ENCODE measurements around the gene VGLL4.

VGLL4 gene

DNA sequence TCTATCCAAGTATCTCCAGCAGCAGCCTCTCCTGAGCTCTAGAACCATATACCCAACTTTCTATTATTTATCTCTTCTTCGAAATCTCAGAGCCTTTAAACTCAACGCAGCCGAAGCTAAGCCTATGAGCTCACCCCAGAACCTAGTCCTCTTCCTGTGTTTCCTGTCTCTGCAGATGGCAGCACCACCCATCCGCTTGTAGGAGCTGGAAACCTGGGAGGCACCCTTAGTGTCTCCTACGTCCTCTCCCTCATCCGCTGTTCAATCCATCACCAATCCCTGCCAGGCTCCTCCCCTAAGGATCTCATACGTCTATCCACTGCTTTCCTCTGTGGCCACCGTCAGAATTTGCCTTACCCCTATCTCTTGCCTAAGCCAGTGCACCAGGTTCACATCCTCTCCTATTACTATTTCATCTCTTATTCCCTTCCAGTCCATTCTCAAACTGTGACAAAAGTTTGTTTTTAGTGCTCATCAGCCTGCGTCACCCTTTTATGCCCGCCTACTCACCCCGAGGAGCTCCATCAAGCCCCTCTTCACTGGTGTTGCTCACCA is 9.6 kb downstream of the VGLL4 start:
- intact Hi-C loops (cut with DNase I) = loop anchor here (10.0 kb wide), 1 partner anchor 69 kb away; no protein-coding TSS in a partner anchor

DNA sequence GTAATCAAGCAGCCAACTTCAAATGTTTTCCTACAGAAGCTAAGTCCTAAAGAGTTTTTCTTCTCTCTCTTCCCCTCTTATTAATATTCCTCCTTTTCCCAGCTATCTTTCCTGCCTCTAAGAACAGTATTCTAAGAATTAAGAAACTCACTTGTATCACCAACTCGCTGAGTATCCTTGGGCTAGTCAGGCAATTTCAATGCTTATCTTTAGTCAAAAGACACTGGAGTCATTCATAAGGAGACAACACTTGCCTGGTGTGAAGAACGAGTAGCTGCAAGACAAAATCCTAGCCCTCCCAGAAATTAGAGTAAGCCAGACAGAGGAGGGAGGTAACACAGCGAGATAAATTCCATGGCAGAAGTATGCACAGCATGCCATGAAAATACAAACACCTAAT is 10.7 kb downstream of the VGLL4 start:
- intact Hi-C loops (cut with DNase I) = loop anchor here (10.0 kb wide), 1 partner anchor 68 kb away; no protein-coding TSS in a partner anchor

More for the DNA sequence above, 9.6 kb downstream of the VGLL4 start:
- no peak for DNase-seq

DNA sequence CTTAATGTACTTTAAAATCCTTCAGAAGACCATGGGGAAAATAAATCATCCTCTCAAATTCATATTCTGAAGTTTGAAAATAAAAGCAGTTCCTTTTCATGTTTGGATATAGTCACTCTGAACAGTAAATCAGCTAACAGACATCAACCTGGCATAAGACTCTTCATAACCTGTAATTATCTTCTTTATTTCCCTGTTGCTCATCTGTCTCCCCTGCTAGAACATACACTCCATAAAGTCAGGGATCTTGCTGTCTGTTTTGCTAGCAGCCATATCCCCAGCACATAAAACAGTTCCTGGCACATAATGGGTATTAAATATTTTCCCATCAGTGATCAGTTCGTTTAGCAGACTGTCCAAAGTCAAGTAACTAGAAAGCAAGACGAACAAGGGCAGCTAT is 11.2 kb downstream of the VGLL4 start:
- no peak for DNase-seq
- intact Hi-C loops (cut with DNase I) = loop anchor here (10.0 kb wide), 1 partner anchor 68 kb away; no protein-coding TSS in a partner anchor

More for the DNA sequence above, 10.7 kb downstream of the VGLL4 start:
- no peak for DNase-seq

DNA sequence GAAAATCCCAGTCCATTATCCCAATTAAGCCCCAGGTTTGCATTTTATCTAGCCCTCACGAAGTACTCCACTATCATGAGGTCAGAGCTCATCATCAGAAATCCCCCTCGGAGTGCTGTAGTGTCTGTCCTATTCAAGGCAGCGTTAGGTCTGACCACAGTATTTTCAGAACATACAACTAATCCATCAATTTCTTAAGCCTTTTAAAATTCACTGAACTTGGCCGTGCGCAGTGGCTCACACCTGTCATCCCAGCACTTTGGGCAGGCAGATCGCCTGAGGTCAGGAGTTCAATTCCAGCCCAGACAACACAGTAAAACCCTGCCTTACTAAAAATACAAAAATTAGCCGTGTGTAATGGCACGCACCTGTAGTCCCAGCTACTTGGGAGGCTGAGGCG is 11.9 kb downstream of the VGLL4 start:
- DNase-seq = peak in 1 of 10 donors; percentile 44
- intact Hi-C loops (cut with DNase I) = loop anchor here (10.0 kb wide), 1 partner anchor 67 kb away; no protein-coding TSS in a partner anchor

DNA sequence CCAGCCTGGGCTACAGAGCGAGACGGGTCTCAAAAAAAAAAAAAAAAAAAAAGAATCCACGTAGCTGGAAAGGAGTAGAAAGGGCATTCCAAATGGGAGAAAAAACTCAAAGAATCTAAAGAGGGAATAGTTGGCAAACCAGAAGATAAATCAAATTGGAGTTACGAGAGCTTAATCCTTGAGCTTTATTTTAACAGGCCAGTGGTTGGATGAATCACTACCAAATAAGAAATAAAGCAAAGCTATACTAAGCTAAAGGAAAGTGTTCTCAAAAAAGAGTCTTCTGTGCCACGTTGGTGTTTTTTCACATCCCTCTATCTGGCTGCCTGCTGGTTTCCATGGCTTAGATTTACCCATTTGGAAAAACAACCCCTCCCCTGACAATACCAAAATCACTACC is 14.0 kb downstream of the VGLL4 start:
- intact Hi-C loops (cut with DNase I) = loop anchor here (10.0 kb wide), 1 partner anchor 65 kb away; no protein-coding TSS in a partner anchor
- DNase-seq = no peak

DNA sequence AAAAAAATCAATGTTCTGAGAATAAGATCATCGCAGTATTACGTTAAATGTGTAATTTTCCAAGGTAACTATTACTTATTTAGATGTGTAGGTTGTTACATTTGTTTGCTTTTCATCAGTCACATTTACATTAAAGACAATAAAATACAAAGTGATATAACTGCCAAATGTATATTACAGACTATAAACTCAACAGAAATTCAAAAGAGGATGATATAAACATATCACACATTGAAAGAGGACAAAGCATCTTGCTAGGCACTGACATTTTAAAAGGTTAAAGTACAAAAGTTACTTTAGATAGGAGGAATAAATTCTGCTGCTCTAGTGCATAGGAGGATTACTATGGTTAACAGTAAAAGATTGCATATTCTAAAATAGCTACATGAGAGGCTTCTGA is 16.1 kb downstream of the VGLL4 start:
- no peak for DNase-seq
- intact Hi-C loops (cut with DNase I) = no loop called here

DNA sequence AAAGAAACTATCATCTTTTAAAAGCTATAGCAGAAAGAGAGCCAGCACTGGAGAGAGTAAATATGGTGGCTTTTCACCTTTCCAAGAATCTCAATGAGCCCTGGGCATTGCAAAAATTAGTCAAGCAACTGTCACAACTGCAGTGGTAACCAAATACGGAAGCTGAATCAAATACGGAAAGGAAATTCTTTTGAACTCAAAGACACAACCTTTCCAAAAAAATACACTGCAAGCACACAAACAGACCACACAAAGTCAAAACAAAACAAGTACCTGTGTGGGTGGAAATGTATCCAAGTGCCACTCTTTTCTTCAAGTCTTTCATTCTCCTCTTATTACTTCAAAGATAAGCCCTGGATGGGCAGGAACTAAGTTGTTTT is 17.6 kb downstream of the VGLL4 start:
- DNase-seq = no peak
- intact Hi-C loops (cut with DNase I) = no loop called here

DNA sequence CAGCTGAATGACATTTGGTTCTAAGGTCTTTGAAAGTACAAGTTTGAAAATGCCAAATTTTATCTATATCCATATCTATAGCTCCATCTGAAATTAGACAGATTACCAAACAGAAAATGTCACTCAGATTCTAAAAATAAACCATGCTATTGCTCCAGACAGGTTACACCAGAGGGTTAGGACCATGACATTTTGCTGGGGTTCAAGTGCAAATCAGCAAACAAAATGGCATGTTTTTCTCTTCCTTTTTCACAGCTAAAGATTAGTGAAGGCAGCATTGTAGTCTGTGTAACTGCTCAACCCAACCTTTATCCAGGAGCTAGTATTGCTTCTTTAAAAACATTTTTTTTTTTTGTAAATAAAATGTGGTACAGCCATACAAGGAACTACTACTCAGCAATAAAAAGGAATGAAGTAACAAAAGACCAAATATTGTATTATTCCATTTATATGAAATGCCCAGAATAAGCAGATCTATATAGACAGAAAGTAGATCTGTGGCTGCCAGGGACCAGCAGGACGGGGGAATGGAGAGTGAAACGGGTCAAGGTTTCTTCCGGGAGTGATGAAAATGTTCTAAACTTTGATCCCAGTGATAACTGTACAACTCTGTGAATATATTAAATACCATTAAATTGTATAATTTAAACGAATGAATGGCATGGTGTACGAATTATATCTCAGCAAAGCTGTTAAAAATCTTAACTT is 18.2 kb downstream of the VGLL4 start:
- intact Hi-C loops (cut with DNase I) = no loop called here
- no peak for DNase-seq

DNA sequence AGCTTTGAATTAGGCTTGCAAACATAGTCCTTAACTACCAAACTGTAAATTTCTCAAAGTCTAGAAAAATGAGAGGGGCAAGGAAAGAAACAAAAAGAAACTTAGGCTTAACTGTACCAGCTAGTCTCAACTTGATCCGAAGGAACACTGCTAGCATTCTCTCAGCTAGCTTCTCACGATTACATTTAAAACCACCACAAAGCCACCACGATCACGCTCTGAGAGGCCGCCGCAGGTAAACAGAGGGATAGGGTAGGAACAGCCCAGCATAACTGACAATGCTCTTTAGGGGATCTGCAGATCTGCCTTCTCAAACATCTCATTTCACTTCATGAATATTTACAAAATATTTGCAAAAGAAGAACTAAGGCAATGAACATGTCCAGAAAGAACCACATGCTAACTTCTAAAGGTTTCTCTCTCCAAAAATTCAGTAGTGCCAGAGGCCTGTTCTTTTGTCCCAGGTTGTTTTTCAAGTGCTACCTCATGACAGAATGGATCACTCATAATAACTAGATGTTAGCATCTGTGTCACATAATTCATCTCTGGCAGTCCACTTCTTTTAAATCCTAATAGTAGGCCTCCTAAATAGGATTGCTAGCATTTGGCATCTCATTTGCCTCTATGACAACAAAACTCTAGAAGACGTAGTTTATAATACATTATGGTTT is 18.9 kb downstream of the VGLL4 start:
- intact Hi-C loops (cut with DNase I) = no loop called here
- DNase-seq = no peak

DNA sequence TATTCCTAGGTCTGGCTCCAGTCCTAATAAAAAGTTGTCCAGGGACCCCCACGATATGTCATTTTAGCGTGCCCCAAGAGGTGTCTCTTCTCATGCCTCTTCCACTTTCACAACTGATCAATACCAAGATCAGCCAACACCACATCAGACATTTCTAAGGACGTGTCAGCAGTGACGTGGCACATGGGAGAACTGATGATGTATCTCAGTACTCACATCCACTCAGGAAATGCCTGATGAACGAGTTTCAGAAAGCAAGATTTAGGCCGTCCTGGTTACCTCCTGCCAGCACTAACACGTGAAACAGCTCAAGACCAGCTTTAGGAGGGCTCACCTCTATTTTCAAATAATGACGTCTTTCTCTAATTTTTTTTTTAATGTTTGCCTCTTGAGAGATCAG is 19.6 kb downstream of the VGLL4 start:
- DNase-seq = no peak
- intact Hi-C loops (cut with DNase I) = no loop called here

DNA sequence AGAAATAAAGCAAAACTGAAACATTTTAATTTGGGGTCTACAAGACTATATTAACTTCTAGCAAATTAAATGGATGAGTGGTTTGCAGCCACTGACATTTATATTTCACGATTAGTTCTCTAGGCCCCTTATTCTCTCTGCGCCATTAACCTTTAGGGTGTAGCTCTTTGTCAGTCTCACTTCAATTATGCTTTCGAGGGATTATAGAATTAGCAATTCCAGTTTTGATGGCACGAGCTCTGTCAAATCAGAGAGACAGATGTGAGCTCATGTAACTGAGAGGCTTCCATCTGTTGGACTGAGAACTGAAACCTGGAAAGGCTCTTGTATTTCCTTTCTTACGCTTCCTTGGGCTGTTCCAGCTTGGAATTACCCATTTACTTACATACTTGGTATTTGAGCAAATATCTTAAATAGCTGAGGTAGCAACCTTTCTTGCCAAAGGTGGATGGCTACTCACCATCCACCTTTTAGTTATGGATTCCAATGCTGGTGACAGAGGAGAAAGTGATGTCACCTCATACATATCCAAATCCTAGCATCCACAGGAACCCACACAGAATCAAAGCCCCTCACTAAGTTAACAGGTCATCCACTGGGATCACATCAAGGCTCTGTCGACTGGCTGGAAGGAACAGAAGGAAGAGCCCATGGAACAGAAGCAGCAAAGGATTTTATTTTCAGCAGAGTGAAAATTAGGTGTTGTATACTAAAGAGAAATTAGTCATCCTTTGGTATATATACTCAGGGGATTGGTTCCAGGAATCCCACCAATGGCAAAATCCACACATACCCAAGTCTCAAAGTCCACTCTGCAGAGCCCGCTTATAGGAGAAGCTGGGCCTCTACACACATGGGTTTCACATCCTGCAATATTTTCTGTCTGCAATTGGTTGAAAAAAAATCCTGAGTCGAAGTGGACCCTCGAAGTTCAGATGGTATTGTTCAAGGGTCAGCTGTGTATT is 20.8 kb downstream of the VGLL4 start:
- intact Hi-C loops (cut with DNase I) = no loop called here
- no peak for DNase-seq

DNA sequence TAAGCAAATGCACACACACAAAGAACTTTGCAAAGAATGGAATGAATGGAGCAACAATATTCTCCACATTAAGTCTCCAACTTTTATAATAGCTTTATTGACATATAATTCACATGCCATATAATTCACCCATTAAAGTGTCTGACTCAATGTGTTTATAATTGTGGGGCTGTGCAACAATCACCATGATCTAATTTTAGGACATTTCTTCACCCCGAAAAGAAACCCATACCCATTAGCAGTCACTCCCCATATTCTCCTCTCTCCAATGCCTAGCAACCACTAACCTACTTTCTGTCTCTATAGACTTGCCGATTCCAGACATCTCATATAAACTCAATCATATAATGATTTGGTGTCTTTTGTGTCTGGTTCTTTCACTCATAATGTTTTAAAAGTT is 22.6 kb downstream of the VGLL4 start:
- intact Hi-C loops (cut with DNase I) = no loop called here

DNA sequence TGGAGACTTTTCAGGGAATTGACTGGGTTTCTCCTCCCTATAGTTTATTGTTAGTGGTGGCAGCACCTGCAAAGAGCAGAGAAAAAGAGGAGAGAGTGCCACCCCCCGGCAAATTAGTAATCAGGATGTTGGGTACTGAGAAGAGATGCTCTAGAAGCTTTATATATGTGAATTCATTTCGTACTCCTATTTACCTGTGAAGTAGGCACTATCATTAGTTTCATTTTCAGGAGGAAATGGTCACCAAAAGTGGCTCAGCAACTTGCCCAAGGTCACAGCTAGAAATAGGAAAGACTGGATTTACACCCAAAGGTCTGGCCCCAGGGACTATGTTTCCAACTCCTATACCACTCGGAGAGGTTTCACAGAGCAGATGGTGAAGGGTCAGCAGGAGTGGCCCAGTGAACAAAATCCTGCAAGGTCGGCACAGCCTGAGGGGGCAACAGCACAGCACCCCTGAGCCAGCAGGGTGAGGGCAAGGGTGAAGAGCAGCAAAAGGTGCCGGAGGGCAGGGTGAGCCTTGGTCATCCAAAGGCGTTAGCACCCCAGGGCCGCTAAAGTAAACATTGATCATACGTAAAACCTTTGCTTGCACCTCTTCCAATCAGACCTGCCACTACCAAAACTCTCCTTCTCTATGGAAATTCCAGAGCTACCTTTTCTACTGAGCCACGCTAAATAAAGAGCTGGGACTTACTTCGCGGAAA is 23.6 kb downstream of the VGLL4 start:
- intact Hi-C loops (cut with DNase I) = no loop called here
- DNase-seq = peak in 1 of 10 donors; percentile 49

More for the DNA sequence above, 22.6 kb downstream of the VGLL4 start:
- DNase-seq = no peak

DNA sequence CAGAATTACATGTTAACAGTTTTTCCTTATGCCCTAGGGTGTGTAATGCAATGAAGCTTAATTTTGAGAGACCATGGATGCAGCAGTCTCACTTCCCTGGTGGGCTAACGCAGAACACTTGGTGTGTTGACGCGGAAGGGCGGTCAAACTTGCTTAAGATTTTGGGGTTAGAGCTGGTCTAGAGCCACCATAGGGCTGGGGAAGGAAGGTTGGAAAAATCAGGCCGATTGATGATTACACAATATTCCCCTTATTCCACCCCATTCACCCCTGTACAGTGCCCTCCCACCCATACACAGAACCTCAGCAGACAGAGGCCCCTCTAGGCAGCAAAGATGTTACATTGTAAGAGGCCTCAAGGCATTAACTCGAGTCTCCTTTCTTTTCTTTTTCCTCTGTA is 24.3 kb downstream of the VGLL4 start:
- DNase-seq = no peak
- intact Hi-C loops (cut with DNase I) = no loop called here

DNA sequence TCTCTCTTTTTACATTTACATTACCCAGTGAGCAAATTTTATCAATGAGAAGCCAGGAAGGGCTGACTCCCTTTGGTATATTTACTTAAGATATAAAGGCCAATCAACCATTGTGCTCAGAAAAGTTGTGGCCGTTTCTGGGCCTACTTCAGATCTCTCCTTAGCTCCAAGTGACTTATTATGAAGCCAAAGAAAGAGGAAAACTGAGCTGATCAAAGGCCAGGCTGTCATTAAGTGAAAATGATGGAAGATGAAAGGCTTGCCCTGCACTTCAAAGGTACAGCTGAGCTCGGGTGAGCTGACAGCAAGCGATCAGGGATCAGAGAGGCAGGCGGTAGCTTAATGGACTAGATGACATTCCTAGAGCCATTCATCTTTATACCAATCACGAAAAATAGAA is 24.8 kb downstream of the VGLL4 start:
- no peak for DNase-seq
- intact Hi-C loops (cut with DNase I) = no loop called here

DNA sequence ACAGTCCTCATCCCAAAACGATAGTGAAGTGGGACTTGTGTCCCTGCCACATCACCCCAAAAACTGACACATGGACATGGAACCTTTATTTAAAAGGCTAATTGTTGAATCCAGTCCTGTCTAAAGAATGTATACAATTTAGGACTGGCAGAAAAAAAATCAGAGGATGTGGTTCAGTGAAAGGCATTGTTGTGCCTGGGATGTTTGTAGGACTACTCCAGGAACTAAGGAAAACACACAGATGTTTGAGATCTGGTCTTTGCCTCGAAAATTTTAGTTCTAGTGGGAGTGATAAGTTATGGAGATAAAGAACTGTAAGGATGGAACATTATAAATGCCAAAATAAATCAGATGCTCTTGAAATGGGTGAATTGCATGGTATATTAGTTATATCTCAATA is 27.2 kb downstream of the VGLL4 start:
- intact Hi-C loops (cut with DNase I) = no loop called here
- DNase-seq = no peak

DNA sequence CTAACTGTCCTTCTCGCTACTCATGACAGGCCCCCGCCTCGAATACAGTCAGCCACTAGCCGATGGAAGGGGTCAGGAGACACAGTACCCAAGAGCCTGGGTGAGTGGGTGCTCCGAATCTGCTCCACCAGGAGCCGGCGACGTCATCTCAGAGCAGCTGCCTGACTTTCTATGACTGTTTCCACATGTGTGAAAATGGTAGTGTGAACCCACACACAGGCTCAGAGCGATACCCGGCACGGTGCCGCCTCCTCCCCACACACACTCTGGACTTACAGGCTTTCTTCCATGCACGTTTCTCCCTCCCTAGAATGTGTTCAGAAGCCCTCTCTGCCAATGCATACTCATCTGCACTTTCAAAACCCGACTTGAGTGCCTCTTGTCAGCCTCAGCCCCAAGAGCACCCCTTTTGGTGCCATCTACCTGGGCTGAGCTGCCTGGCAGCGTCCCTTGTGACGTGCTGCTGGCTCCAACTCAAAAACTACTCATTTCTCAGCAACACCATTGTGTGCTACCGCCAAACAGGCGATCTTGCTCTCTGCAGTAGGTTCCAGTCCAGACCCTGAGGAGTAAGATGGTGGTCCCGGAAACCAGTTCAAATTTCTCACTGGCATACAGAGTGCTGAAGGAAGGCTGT is 29.7 kb downstream of the VGLL4 start:
- intact Hi-C loops (cut with DNase I) = no loop called here
- peak in 7 of 10 donors; percentile 37 to 93 (median 63) for DNase-seq

DNA sequence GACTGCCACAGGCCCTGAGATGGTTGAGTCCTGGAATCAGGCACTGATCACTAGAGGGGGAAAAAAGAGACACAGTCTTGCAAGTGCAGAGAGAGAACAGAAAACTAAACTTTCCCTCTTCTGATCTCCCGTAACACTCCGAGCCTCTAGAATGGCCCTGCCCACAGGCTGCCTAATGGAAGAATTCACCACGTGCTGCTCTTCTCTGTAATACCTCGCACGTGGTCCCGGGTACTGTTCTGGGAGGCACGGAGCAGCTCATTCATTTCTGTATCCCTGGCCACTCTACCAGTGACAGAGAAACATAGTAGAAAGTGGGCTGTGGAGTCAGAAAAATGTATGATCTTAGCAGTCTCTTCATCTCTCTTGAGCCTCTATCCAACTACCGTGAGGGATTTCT is 30.4 kb downstream of the VGLL4 start:
- DNase-seq = peak in 1 of 10 donors; percentile 85
- intact Hi-C loops (cut with DNase I) = no loop called here

DNA sequence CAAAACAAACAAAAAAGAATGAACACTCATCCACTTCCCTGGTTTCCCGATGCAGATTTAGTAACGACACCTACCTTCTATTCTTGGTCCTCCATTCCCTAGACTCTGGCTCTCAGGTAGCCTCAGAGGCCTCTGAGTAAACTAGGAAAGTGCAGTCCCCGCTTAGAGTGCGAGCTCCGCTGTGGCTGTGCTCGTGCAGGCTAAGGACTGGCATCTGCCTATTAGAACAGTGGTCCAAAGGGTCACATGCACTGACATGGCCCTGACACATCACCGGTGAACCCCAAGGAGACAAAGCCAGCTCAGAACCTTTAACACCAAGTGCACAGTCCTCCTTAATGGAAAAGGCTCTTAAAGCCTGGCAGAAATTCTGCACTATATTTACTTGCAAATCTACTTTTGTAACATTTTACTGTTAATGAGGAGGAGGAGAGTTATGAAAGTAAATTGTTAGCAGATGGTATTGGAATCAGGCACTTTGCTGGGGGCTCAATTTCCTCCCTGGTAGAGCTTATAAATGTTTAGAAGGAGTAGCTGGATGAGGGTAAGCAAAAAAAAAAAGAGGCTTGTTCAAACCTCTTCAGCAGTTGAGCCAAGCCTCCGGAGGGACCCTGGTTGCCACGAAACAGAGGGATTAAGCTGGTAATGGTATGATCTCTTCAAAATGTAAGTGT is 31.1 kb downstream of the VGLL4 start:
- no peak for DNase-seq
- intact Hi-C loops (cut with DNase I) = no loop called here

Data from posterior cingulate gyrus (tissue), 11 donors.